GM12878 (cell line): ENCODE measurements around the gene SELENOW.

Experiments used
- EGR1 ChIP-seq, 2 experiments: IDR thresholded peaks; 1 replicate in 1 of 2; 2 replicates in 1 of 2; pipeline ENCODE4 v1.6.1; 2011 to 2012; ENCODE audit warnings: low read depth in 2 of 2, low read length in 2 of 2, borderline replicate concordance in 1 of 2, mild to moderate bottlenecking in 1 of 2, moderate library complexity in 1 of 2
- FOS ChIP-seq: IDR thresholded peaks from 3 replicates; pipeline ENCODE4 v1.6.1; 2011; ENCODE audit warnings: borderline replicate concordance; ENCODE audit not compliant: insufficient read length; ENCODE audit errors: extremely low read depth
- FOXM1 ChIP-seq: IDR thresholded peaks from 2 replicates; pipeline ENCODE4 v1.6.1; 2012; ENCODE audit warnings: low read depth, mild to moderate bottlenecking, inconsistent platforms, low read length, moderate library complexity
- NBN ChIP-seq: fragments of 450-650 bp; IDR thresholded peaks from 2 replicates; pipeline ENCODE4 v1.6.1; 2016
- NFYA ChIP-seq: IDR thresholded peaks from 2 replicates; pipeline ENCODE4 v1.6.1; 2011; ENCODE audit warnings: low read depth, mild to moderate bottlenecking, low read length, improper control_type of control experiment, borderline replicate concordance
- POLR2A ChIP-seq: IDR thresholded peaks from 2 replicates; pipeline ENCODE4 v1.6.1; 2011; ENCODE audit warnings: low read depth, mild to moderate bottlenecking, low read length
- POLR2AphosphoS5 ChIP-seq: IDR thresholded peaks from 2 replicates; pipeline ENCODE4 v1.6.1; 2011; ENCODE audit warnings: mild to moderate bottlenecking, low read length, inconsistent platforms
- RAD21 ChIP-seq: IDR thresholded peaks from 2 replicates; pipeline ENCODE4 v1.6.1; 2011; ENCODE audit warnings: mild to moderate bottlenecking, low read depth, low read length, moderate library complexity; ENCODE audit not compliant: insufficient read depth
- TF ChIP-seq, protein P1 (sequence below): IDR thresholded peaks from 2 replicates; pipeline ENCODE4 v1.6.1; 2012; ENCODE audit warnings: low read depth, low read length, improper control_type of control experiment
- TF ChIP-seq, protein P2 (sequence below): IDR thresholded peaks from 2 replicates; pipeline ENCODE4 v1.6.1; 2011; ENCODE audit warnings: borderline replicate concordance, low read depth, mild to moderate bottlenecking, moderate library complexity, mixed read lengths, low read length; ENCODE audit not compliant: insufficient read depth; ENCODE audit errors: extremely low read length
- TF ChIP-seq, protein P3 (sequence below): fragments of 450-650 bp; formaldehyde crosslinking; IDR thresholded peaks from 2 replicates; pipeline ENCODE4 v1.5.0; 2022; ENCODE audit warnings: mild to moderate bottlenecking, missing genetic modification characterization

DNA sequence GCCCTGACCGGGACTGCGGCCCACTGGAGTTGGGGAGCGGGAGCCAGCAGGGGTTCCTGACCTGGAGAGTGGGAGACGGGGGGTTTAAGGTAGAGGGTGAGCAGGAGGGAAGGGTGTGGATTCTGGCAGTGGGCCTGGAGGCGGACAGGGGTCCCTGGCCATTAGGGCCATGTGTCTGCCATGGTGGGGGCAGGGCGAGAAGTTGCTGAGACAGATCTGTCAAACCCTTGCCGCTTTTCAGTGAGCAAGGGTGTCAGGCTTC is 12.2 kb upstream of the SELENOW start:
- TF ChIP-seq NFYA (no peak), NBN (no peak), FOS (no peak), EGR1 (IDR thresholded peaks at IDR 0.05; ENCODE audit: borderline replicate concordance in 1 of 2, low read depth in 2 of 2, low read length in 2 of 2) (no peak), POLR2A (no peak), FOXM1 (no peak), POLR2AphosphoS5 (no peak), RAD21 (no peak)
- TF ChIP-seq, protein P1, sequence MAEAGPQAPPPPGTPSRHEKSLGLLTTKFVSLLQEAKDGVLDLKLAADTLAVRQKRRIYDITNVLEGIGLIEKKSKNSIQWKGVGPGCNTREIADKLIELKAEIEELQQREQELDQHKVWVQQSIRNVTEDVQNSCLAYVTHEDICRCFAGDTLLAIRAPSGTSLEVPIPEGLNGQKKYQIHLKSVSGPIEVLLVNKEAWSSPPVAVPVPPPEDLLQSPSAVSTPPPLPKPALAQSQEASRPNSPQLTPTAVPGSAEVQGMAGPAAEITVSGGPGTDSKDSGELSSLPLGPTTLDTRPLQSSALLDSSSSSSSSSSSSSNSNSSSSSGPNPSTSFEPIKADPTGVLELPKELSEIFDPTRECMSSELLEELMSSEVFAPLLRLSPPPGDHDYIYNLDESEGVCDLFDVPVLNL: no peak
- TF ChIP-seq, protein P2, sequence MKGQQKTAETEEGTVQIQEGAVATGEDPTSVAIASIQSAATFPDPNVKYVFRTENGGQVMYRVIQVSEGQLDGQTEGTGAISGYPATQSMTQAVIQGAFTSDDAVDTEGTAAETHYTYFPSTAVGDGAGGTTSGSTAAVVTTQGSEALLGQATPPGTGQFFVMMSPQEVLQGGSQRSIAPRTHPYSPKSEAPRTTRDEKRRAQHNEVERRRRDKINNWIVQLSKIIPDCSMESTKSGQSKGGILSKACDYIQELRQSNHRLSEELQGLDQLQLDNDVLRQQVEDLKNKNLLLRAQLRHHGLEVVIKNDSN: no peak
- TF ChIP-seq, protein P3, sequence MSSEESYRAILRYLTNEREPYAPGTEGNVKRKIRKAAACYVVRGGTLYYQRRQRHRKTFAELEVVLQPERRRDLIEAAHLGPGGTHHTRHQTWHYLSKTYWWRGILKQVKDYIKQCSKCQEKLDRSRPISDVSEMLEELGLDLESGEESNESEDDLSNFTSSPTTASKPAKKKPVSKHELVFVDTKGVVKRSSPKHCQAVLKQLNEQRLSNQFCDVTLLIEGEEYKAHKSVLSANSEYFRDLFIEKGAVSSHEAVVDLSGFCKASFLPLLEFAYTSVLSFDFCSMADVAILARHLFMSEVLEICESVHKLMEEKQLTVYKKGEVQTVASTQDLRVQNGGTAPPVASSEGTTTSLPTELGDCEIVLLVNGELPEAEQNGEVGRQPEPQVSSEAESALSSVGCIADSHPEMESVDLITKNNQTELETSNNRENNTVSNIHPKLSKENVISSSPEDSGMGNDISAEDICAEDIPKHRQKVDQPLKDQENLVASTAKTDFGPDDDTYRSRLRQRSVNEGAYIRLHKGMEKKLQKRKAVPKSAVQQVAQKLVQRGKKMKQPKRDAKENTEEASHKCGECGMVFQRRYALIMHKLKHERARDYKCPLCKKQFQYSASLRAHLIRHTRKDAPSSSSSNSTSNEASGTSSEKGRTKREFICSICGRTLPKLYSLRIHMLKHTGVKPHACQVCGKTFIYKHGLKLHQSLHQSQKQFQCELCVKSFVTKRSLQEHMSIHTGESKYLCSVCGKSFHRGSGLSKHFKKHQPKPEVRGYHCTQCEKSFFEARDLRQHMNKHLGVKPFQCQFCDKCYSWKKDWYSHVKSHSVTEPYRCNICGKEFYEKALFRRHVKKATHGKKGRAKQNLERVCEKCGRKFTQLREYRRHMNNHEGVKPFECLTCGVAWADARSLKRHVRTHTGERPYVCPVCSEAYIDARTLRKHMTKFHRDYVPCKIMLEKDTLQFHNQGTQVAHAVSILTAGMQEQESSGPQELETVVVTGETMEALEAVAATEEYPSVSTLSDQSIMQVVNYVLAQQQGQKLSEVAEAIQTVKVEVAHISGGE: no peak
